Activated CD8-positive, alpha-beta memory T cell treated with anti-CD3 and anti-CD28 coated beads, Interleukin-2, amount 50 U/mL, for 24 hours (primary cell): ENCODE data around the gene RSBN1.
"Not testable (repeated sequence)": the region's sequence is repeated elsewhere in the genome, so short reads cannot be mapped to it uniquely, and the experiment has no call there.

ENCODE experiments used
- DNase-seq: peaks from one replicate; pipeline ENCODE4 v3.0.0-alpha.2; 2020; ENCODE audit errors: extremely low read depth

The RSBN1 gene

DNA sequence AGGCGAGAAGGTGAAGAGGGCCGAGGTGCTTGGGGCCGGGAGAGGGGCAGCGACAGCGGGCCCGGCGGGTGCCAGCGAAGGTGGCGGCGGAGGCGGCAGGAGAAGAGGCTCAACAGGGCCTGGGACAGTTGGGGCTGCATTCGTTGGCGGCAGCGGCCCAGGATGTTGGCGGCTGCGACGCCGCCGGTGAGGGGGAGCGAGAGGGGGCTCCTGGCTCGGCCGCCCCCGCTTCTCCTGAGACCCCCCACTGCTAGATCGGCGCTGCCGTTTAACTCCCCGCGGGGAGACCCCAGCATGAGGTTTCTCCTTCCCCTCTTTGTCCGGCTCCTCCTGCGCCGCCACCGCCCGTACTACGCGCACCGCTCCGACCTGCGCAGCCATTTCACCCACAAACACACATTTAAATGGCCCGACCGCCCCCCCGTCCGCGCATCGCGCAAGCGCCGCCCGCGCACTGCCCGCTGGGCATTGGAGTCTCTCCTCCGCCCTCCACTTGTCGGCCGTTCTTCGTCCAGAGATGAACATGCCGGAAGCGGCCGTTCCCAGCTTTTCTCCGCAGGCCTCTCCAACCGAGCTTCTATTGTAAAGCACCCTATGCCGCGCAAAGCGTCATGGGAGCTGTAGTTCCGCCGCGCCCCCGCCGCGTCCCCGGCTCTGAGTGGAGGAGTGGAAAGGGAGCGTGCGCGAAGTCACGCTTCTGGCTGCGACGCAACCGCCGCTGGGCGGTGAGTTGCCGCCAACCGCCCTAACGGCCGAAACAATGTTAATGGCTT is at the start of gene RSBN1:
TSS of gene RSBN1 (minus strand) at position 589 of the 773 bp plus-strand sequence. CDS start at position 525, 64 bp downstream.
- DNase-seq: peak; percentile 96

DNA sequence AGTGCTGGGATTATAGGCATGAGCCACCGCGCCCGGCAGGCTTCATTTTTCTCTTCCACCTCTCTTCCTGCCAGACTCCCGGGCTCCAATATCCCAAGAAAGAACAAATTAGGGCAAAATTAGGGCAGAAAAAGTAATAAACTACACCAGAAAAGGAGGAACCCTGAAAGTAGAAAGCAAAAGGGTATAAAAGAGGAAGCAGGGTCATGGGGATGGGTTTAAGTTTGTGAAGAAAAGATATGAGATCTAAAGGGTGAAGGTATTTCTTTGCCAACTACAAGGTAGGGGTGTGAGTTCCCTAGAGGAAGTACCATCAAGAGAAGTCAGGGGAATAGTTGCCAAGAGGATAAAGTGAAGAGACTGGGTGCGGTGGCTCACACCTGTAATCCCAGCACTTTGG is 49.4 kb upstream of the RSBN1 start:
- no peak for DNase-seq

DNA sequence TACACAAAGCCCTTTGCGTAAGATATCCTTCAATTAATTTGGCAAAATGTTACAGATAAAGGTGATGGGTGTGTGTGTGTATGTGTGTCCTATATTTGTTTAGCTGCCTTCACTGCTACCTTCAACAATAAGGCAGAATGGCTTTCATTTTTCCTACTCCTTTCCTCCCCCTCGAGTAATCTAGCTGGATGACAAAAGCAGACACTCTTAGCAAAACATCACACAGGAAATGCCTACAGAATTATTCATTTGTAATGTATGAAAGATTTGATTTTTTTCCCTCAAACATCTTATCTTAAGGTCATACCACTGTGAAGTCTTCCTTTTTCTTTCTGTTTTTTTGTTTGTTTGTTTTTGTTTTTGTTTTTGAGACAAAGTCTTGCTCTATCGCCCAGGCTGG is 48.6 kb upstream of the RSBN1 start:
- DNase-seq: no peak

DNA sequence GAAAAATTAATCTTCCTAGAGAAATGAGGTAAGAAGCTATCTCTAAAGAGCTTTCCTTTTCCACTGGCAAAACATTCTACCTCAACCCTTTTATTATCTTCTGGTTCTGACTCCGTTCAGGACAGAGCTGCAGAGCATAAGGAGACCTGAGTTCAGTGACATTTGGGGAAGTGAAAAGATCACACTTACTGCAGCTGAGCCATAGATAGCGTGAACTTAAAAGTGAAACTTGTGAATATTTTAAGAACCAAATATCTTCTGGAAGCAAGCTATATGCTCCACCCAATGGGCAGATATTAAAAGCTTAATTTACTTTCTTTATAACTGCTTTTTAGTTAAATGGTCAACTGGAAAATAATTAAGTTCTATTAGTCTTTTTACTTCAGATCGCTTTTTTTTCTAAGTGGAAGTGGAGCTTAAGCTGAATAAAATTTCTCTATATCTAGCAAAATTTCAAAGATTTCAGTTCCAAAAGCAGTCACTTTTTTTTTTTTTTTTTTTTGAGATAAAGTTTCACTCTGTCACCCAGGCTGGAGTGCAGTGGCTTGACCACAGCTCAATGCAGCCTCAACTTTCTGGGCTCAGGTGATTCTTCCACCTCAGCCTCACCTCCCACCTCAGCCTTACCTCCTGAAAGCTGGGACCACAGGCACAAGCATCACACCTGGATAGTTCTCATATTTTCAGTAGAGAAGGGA is 47.4 kb upstream of the RSBN1 start:
- no peak for DNase-seq

DNA sequence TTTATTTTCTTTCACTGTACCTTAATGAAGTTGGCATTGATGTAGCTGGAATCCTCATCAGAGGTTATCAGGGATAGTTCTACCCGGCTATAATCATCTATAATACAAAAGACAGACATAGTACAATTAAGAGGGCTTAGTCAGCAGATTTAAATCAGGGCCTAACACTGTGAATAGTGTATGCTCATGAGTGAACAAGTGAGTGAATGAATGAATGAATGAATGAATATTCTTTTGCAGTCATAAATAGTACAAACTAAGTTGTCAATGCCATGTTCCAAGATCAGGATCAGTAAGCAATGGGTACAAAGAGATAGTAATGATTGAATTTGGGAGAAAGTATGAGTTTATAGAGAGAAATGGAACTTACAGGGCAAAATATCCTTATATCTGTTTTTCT is 46.7 kb upstream of the RSBN1 start:
- DNase-seq: no peak

DNA sequence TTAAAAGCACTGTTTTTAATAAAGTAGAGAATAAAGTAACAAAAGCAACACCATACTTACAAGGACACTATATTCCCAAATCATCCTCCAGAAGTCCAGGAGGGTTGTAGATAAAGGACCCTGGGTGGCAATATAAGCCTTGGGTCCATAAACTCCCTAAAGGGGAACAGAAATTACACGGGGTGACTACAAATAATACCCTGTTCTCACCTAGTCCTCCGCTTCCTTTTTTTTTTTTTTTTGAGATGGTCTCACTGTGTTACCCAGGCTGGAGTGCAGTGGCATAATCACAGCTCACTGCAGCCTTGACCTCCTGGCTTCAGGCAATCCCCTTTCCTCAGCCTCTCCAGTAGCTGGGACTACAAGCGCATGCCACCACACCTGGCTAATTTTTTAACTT is 46.1 kb upstream of the RSBN1 start:
- no peak for DNase-seq

DNA sequence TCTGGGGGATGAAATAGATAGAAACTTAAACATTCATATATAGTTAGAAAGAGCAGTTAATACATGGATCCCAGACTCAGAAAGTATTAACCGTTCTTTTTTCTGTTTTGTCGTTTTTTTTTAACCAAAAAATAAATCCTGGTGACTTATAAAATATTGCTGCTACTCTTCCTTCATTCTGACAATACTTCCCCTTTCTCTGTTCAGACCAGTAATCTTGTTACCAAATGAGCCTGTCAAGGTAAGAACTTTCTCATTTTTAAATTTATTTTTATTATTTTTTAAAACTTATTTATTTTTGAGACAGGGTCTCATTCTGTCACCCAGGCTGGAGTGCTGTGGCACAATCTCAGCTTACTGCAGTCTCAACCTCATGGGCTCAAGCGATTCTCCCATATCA is 45.5 kb upstream of the RSBN1 start:
- DNase-seq: no peak

DNA sequence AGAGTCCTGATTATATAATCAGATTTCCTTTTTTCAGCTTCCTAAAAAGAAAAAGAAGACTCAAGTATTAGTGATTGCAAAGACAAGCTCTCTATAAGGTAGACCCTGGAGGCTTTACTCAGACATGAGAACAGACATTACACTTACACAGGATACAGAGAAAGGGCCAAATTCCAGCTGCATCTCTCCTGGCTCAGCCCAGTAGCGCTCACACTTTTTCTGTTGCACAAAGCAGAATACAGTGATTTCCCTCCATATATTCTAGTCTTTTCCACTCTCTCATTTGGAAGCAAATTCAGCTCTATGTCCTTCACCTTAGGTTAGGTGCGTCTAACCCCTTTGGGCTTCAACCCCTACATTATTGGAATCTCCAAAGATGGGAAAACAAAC is 44.1 kb upstream of the RSBN1 start:
- DNase-seq: no peak

DNA sequence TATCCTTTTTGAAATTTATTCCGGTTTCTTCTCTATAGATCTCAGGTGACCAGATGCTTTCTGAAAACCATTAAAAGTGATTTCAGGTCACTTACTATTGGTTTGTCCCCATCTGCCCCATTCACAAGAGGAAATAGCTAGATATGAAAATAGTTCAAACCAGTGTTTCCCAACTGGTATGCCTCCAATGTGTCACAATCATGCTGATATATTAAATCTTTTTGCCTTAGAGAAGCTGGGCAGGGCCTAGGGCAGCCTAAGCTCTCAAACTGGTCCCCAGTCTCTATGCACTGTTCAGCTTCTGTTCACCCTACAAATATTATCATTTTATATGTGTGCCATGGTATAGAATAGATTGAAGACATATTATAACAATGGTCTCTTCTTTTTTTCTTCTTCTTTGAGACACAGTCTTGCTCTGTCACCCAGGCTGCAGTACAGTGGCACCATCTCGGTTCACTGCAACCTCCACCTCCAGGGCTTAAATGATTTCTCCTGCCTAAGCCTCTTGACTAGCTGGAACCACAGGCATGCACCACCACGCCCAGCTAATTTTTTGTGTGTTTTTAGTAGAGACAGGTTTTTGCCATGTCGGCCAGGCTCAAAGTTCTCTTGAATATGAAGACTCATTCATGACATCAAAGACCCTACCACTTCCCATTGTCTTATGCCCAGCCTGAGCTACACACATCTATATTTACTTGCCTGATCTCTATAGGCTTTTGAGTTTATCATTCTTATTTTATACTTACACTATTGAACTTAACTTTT is 43.5 kb upstream of the RSBN1 start:
- no peak for DNase-seq

DNA sequence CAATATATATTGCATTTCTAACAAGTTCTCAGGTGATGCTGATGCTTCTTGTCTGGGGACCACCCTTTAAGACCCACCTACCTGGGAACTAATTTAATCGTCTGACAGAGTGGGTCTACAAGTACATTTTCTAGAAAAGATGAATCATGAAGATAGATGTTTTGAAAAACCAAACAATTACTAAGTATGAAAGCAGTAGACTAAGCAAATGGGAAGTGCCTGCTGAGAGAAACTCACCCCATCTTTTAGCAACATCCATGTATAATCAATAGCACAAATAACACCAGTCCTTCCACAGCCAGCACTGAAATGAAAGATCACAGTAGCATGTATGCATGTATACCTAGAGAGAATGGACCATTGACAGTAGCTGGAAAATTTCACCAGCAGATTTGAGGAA is 42.0 kb upstream of the RSBN1 start:
- no peak for DNase-seq

DNA sequence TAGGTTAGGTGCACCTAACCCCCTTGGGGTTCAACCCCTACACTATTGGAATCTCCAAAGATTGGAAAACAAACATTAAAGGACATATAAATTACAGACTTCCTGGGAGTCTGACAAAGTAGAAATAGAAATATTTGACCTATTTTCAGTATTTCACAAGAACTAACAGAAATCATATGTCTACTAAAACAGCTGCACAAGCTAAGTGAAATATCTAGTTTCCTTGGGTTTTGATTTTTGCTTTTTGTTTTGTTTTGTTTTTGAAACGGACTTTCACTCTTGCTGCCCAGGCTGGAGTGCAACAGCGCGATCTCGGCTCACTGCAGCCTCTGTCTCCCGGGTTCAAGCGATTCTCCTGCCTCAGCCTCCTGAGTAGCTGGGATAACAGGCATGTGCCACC is 40.4 kb upstream of the RSBN1 start:
- not testable (repeated sequence) for DNase-seq

DNA sequence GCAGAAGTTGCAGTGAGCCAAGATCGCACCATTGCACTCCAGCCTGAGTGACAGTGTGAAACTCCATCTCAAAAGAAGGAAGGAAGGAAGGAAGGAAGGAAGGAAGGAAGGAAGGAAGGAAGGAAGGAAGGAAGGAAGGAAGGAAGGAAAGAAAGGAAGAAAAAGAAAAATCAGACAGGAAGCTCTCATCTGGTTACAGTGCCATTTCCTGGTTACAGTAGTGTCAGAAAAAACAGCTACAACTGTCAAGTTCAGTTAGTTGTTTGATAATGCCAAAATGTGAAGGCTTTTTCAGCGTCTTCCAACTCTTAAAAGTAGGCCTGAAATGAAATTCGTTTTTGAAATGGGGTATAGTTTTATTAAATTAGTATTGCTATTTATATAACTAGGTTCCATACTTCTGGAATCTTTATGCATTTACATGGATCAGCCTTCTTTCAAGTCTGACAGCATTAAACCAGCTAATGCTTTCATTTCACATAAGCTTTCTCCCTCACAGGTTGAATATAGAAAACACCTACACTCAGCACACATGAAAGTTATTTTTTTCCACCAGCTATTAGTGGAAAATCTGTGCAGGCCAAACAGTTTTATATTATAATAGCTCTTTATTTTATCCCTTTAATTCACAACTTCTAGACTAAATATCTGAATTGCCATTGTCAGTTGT is 38.0 kb upstream of the RSBN1 start:
- no peak for DNase-seq

DNA sequence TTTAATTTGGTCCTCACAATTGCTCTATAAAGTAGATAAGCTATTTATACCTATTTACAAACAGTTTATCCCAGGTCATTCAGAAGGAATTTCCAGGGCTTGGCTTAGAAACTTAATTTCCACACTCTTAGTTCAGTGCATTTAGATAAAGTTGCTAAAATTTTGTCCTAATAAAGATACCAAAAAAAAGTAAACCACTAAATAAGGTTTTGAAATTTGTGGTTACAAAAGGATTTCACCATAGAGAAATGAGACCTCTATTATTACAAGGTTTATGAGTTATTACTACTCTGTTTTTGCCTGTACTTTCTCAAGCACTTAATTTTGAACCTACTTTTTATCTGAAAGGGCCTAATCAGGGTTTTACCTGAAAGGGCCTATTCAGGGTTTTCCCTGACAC is 36.8 kb upstream of the RSBN1 start:
- DNase-seq: no peak

DNA sequence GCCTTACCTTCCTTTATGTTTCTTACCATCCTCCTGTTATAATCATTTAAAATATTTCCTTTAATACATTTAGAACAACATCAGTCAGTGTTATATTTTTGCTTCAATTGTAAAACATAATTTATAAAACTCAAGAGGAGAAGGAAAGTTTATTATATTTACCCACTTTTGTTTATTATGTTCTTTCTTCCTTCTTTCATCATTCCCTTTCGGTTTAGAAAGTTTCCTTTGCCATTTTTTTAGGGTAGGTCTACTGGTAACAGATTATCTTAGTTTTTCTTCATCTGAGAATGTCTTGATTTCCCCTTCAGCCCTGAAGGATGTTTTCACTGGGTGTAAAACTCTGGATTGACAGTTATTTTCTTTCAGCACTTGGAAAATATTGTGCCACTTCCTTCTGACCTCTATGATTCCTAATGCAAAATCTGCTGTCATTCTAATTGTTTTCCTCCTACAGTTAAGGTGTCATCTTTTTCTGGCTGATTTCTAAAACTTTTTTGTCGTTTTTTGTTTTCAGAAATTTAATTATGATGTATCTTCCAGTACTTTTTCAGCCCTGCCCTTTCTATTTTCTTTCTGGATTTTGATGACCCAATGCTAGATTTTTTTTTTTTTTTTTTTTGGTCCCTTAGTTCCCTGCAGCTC is 34.2 kb upstream of the RSBN1 start:
- DNase-seq: no peak

DNA sequence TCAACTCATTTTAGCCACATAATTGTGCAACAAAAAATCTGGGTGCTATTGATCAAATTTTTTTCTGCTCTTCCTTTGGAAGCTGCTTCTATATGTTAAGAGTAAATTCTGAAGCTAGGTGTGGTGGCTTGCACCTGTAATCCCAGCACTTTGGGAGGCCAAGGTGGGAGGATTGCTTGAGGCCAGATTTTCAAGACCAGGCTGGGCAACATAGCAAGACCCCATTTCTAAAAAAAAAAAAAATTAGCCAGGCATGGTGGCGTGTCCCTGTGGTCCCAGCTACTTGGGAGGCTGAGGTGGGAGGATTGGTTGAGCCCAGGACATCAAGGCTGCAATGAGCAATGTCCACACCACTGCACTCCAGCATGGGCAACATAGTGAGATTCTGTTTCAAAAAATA is 24.3 kb upstream of the RSBN1 start:
- no peak for DNase-seq

DNA sequence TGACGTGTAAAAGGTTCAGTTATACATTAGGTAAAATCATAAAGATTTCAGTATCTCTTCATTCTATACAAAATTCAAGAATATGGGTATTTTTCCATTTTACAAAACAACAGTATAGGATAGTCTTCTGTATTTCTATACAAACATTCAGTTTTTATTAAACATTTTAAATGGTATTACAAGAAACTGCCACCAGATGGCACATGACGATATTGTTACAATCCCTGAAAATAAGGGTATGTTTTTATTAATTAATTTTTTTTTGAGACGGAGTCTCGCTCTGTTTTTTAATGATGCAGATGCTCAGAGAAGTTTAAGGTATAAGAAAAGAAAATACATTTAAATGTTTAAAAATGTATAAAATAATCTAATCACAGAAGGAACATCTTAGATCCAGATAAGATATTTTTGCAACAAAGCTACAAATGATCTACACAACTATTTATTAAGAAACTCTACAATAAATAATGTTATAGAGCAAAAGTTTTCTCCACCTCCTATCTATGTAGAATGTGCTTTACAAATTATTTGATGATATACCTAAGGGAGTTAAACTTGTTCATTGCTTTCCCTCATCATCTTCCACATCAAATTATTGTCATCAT is 23.5 kb upstream of the RSBN1 start:
- no peak for DNase-seq

DNA sequence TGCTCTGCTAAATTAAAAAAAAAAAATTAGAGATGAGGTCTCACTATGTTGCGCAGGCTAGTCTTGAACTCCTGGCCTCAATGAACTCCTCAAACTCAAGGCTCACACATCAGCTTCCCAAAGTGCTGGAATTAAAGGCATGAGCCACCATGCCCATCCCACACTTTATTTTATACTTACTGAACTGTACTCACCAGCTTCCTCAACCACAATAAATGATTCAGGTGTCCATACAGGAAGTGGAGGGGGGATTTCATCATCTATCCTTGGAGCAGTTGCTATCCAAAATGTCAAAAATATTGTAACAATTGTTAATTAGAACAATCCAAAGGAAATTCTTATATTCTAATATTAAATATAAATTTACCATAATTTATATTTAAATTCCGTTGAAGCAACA is 22.4 kb upstream of the RSBN1 start:
- no peak for DNase-seq

DNA sequence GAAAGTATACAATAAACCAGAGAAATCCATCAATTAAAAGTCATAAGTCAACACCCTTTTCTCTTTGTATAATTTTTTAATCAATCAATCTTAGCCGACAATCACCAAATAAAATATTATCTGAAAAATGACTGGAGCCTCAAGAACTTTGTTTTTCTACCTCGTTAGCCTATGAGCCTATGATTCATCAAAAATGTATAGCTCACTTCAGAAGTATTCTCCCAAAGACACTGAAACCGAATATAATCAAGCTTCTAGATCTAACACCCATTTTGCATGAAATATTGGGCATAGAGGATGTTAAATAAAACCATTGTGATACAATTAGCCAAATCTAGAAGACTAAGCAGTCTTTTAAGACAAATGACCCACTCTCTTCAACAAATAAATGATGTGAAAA is 17.8 kb upstream of the RSBN1 start:
- DNase-seq: no peak

DNA sequence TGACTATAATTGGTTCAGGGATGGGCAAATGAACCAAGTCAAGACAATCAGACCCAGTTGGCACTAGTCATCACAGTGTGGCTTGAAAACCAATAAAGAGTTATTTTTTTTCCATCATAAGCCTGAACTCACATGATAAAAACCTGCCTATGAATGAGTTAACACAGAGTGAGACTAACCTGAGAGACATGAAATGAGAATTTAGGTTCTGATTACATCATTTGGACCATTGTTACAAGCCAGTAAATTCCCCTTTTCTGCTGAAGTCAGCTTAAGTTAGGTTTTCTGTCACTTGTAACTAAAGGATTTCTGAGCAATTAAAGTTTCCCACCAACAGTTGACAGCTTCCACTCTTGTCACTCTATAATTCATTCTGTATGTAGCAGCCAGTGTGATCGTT is 9.6 kb upstream of the RSBN1 start:
- no peak for DNase-seq

DNA sequence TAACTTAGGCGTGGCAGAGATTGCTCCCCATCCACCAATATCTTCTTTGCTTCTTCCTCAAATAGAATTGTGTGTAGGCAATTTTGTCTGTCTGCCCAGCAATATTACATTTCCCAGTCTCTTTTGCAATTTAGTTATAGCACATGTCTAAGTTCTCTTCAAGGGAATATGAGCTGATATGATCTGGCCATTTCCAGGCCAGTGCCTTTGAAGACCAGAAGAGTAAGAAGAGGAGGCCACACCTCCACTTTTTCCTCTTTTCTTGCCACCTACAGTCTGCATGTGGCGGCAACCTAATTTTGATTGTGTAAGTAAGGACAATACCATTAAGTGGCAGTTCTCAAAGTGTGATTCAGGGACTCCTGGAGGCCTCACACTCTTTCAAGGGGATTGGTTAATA is 6.3 kb upstream of the RSBN1 start:
- no peak for DNase-seq

DNA sequence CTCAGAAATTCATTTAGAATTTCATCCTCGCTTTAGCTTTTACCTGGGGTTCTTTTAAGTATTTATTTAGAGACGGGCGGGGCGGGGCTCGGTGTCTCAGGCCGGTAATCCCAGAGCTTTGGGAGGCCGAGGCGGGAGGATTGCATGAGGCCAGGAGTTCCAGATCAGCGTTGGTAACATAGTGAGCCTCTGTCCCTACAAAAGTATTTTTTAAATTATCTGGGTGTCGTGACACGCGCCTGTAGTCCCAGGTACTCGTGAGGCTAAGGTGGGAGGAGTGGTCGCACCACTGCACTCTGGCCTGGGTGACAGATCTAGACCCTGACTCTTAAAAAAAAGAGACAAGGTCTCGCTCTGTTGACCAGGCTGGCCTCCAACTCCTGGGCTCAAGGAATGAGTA is 942 bp upstream of the RSBN1 start:
- DNase-seq: no peak
